Mesenchymal stem cell (in vitro differentiated cells and primary cell): ENCODE data around the gene EID3.
A peak's percentile ranks its signal among the peaks of the same experiment; 100 is the strongest.

Source experiments
- DNase-seq: peaks from one replicate; pipeline ENCODE4 v3.0.0-alpha.2; 2013
- H2AFZ ChIP-seq: one replicate; pipeline ENCODE4 v1.6.1; 2013; ENCODE audit warnings: low read depth, mild to moderate bottlenecking, control low read depth, inconsistent platforms, low read length, moderate library complexity
- H2AK5ac ChIP-seq: 2 replicates; pipeline ENCODE4 v1.6.1; 2013; ENCODE audit warnings: low read length, moderate library complexity, mild to moderate bottlenecking, inconsistent platforms; ENCODE audit not compliant: severe bottlenecking
- H2BK120ac ChIP-seq: one replicate; pipeline ENCODE4 v1.6.1; 2013; ENCODE audit warnings: low read depth, mild to moderate bottlenecking, inconsistent platforms, low read length, moderate library complexity
- H2BK12ac ChIP-seq, 2 experiments: one replicate each; pipeline ENCODE4 v1.6.1; 2013; ENCODE audit warnings: inconsistent platforms in 2 of 2, low read length in 2 of 2, mild to moderate bottlenecking in 2 of 2, moderate library complexity in 2 of 2, control low read depth in 1 of 2
- H2BK15ac ChIP-seq: one replicate; pipeline ENCODE4 v1.6.1; 2013; ENCODE audit warnings: mild to moderate bottlenecking, low read depth, inconsistent platforms; ENCODE audit not compliant: poor library complexity, severe bottlenecking
- H2BK5ac ChIP-seq: 2 replicates; pipeline ENCODE4 v1.6.1; 2013; ENCODE audit warnings: low read depth, mild to moderate bottlenecking, low read length, control low read depth, inconsistent platforms; ENCODE audit not compliant: poor library complexity, severe bottlenecking
- H3K14ac ChIP-seq, 2 experiments: one replicate each; pipeline ENCODE4 v1.6.1; 2013; ENCODE audit warnings: inconsistent platforms in 2 of 2, low read length in 2 of 2, control low read depth in 1 of 2, mild to moderate bottlenecking in 1 of 2, moderate library complexity in 1 of 2
- H3K18ac ChIP-seq, 2 experiments: one replicate each; pipeline ENCODE4 v1.6.1; 2013; ENCODE audit warnings: inconsistent platforms in 2 of 2, low read length in 2 of 2, control low read depth in 1 of 2, low read depth in 1 of 2, mild to moderate bottlenecking in 1 of 2
- H3K23ac ChIP-seq, 2 experiments: one replicate each; pipeline ENCODE4 v1.6.1; 2013; ENCODE audit warnings: inconsistent platforms in 2 of 2, low read length in 2 of 2, mild to moderate bottlenecking in 2 of 2, moderate library complexity in 2 of 2, control low read depth in 1 of 2
- H3K27ac ChIP-seq: 2 replicates; pipeline ENCODE4 v1.5.1; 2013; ENCODE audit warnings: mild to moderate bottlenecking, moderate library complexity, low read length, control low read depth, inconsistent platforms; ENCODE audit not compliant: poor library complexity, severe bottlenecking
- H3K27me3 ChIP-seq, 2 experiments: 2 replicates each; pipeline versions ENCODE4 v1.6.1 to v1.7.0; 2013; ENCODE audit warnings: low read length in 2 of 2, mild to moderate bottlenecking in 2 of 2, moderate library complexity in 2 of 2, control low read depth in 1 of 2, inconsistent platforms in 1 of 2; ENCODE audit not compliant: control insufficient read depth in 1 of 2, insufficient read depth in 1 of 2
- H3K36me3 ChIP-seq, 2 experiments: 2 replicates each; pipeline versions ENCODE4 v1.6.1 to v1.7.0; 2013; ENCODE audit warnings: low read length in 2 of 2, control low read depth in 1 of 2, inconsistent platforms in 1 of 2, low read depth in 1 of 2, mild to moderate bottlenecking in 1 of 2; ENCODE audit not compliant: insufficient read depth in 2 of 2, control insufficient read depth in 1 of 2
- H3K4ac ChIP-seq, 2 experiments: one replicate each; pipeline ENCODE4 v1.6.1; 2013; ENCODE audit warnings: inconsistent platforms in 2 of 2, low read length in 2 of 2, mild to moderate bottlenecking in 2 of 2, moderate library complexity in 2 of 2, control low read depth in 1 of 2, low read depth in 1 of 2
- H3K4me1 ChIP-seq: 2 replicates; pipeline ENCODE4 v1.6.1; 2013; ENCODE audit warnings: low read depth, low read length, control low read depth; ENCODE audit not compliant: control insufficient read depth, insufficient read depth
- H3K4me2 ChIP-seq: 2 replicates; pipeline ENCODE4 v1.6.1; 2013; ENCODE audit warnings: low read length, mild to moderate bottlenecking, inconsistent platforms; ENCODE audit not compliant: poor library complexity, severe bottlenecking
- H3K4me3 ChIP-seq, 2 experiments: 2 replicates each; pipeline versions ENCODE4 v1.5.1 to v1.7.0; 2013; ENCODE audit warnings: low read length in 2 of 2, mild to moderate bottlenecking in 2 of 2, control low read depth in 1 of 2, low read depth in 1 of 2; ENCODE audit not compliant: insufficient read depth in 1 of 2
- H3K79me1 ChIP-seq: replicated peaks from 2 replicates; pipeline ENCODE4 v1.6.1; 2013; ENCODE audit warnings: mild to moderate bottlenecking, control low read depth, low read length, inconsistent platforms; ENCODE audit not compliant: poor library complexity, severe bottlenecking
- H3K9ac ChIP-seq: 2 replicates; pipeline ENCODE4 v1.7.0; 2013; ENCODE audit warnings: mild to moderate bottlenecking, low read length, moderate library complexity
- H3K9me3 ChIP-seq: 2 replicates; pipeline ENCODE4 v1.7.0; 2013; ENCODE audit warnings: mild to moderate bottlenecking, low read length; ENCODE audit not compliant: control insufficient read depth
- H4K8ac ChIP-seq: one replicate; pipeline ENCODE4 v1.6.1; 2013; ENCODE audit warnings: inconsistent platforms, mild to moderate bottlenecking, low read length, moderate library complexity
- H4K91ac ChIP-seq: one replicate; pipeline ENCODE4 v1.6.1; 2013; ENCODE audit warnings: mild to moderate bottlenecking, low read length, inconsistent platforms
- WGBS: methylation state at CpG from one replicate; pipeline ENCODE4 v1.1.7; 2013; ENCODE audit warnings: mixed read lengths; 5-methylcytosine and 5-hydroxymethylcytosine counted together

The EID3 gene

GRCh38 chr12:104280111-104280510 lies 23.4 kb upstream of the EID3 start:
- peak overlapping the region; percentile 45 for H3K27ac ChIP-seq
- H2BK15ac ChIP-seq = no peak overlapping the region
- no peaks in the 10 kb centered on the region for H3K9me3 ChIP-seq
- H2AFZ ChIP-seq = no peak overlapping the region
- no peaks in the 10 kb centered on the region for H3K36me3 ChIP-seq
- peak overlapping the region; percentile 14 to 61 for H3K4ac ChIP-seq
- no peak for DNase-seq
- H3K9ac ChIP-seq = peak overlapping the region; percentile 71
- no peak overlapping the region for H2AK5ac ChIP-seq
- no peaks in the 10 kb centered on the region for H3K27me3 ChIP-seq
- no peak overlapping the region for H3K23ac ChIP-seq
- no CpG with 5 or more reads among the region's 1 CpG for WGBS
- no peak overlapping the region for H2BK120ac ChIP-seq
- H4K8ac ChIP-seq = no peak overlapping the region
- peak overlapping the region; percentile 13 to 94 for H3K18ac ChIP-seq
- H2BK5ac ChIP-seq = no peak overlapping the region
- H4K91ac ChIP-seq = peak overlapping the region; percentile 78
- H2BK12ac ChIP-seq = peak overlapping the region; percentile 23 to 82
- peaks cover 2% of the 10 kb centered on the region for H3K4me1 ChIP-seq
- H3K4me2 ChIP-seq = no peak overlapping the region
- no peaks in the 10 kb centered on the region for H3K79me1 ChIP-seq
- no peak overlapping the region for H3K14ac ChIP-seq
- H3K4me3 ChIP-seq = peak overlapping the region in 1 of 2 experiments; percentile 28

GRCh38 chr12:104280717-104281458 lies 22.7 kb upstream of the EID3 start:
- Histone ChIP-seq H3K27me3 (no peaks in the 10 kb centered on the region), H4K8ac (no peak overlapping the region), H3K9ac (peak overlapping the region; percentile 71), H3K23ac (no peak overlapping the region), H3K79me1 (no peaks in the 10 kb centered on the region), H3K18ac (peak overlapping the region in 1 of 2 experiments; percentile 94), H2BK5ac (no peak overlapping the region), H3K4me3 (peak overlapping the region in 1 of 2 experiments; percentile 28), H3K36me3 (no peaks in the 10 kb centered on the region), H2BK15ac (no peak overlapping the region), H3K4me2 (no peak overlapping the region), H3K14ac (no peak overlapping the region), H4K91ac (no peak overlapping the region), H3K9me3 (no peaks in the 10 kb centered on the region), H2BK12ac (no peak overlapping the region), H3K27ac (peak overlapping the region; percentile 45), H2BK120ac (no peak overlapping the region), H3K4me1 (peaks cover 4% of the 10 kb centered on the region), H2AFZ (no peak overlapping the region), H3K4ac (no peak overlapping the region), H2AK5ac (no peak overlapping the region)
- 60% methylated on average over 4 of the region's 4 CpGs for WGBS
- peak; percentile 97 for DNase-seq

DNA sequence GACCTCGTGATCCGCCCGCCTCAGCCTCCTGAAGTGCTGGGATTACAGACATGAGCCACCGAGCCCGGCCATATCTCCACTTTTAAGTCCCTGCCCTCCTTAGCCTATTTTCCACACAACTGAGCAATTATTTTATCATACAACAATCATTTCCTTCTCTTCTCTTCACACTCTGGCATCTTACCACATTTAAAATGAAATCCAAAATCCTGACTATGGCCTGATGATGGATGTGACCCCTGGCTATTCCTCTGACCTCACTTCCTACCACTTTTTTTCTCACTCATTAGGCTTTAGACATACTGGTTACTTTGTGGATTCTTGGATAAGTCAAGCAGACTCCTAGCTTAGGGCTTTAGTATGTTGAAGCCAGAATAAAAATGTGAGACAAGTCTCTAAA lies 21.9 kb upstream of the EID3 start:
- no peak overlapping the region for H2BK15ac ChIP-seq
- H3K9me3 ChIP-seq = no peaks in the 10 kb centered on the region
- H2BK120ac ChIP-seq = no peak overlapping the region
- H3K18ac ChIP-seq = no peak overlapping the region
- no peaks in the 10 kb centered on the region for H3K27me3 ChIP-seq
- H3K23ac ChIP-seq = no peak overlapping the region
- peak overlapping the region; percentile 12 for H3K9ac ChIP-seq
- H2BK5ac ChIP-seq = no peak overlapping the region
- no peaks in the 10 kb centered on the region for H3K36me3 ChIP-seq
- H4K91ac ChIP-seq = no peak overlapping the region
- H4K8ac ChIP-seq = no peak overlapping the region
- no peak overlapping the region for H3K4me2 ChIP-seq
- no peak overlapping the region for H3K4ac ChIP-seq
- no peak overlapping the region for H3K14ac ChIP-seq
- H2AK5ac ChIP-seq = no peak overlapping the region
- no peak overlapping the region for H3K4me3 ChIP-seq
- 62% methylated on average over 5 of the region's 5 CpGs for WGBS
- H3K27ac ChIP-seq = no peak overlapping the region
- peaks cover 3% of the 10 kb centered on the region for H3K4me1 ChIP-seq
- no peaks in the 10 kb centered on the region for H3K79me1 ChIP-seq
- peak; percentile 37 for DNase-seq
- H2BK12ac ChIP-seq = peak overlapping the region in 1 of 2 experiments; percentile 38
- H2AFZ ChIP-seq = no peak overlapping the region

- Histone ChIP-seq H3K14ac (no peak overlapping the region), H3K27me3 (no peaks in the 10 kb centered on the region), H3K4me3 (no peak overlapping the region), H4K91ac (no peak overlapping the region), H2AK5ac (peak overlapping the region; percentile 35), H2BK120ac (no peak overlapping the region), H4K8ac (no peak overlapping the region), H3K4ac (peak overlapping the region in 1 of 2 experiments; percentile 7), H3K27ac (no peak overlapping the region), H2BK15ac (no peak overlapping the region), H3K23ac (no peak overlapping the region), H3K18ac (peak overlapping the region in 1 of 2 experiments; percentile 38), H3K36me3 (no peaks in the 10 kb centered on the region), H3K4me2 (no peak overlapping the region), H2BK5ac (no peak overlapping the region), H2AFZ (no peak overlapping the region), H3K9ac (peak overlapping the region; percentile 12), H3K4me1 (peaks cover 3% of the 10 kb centered on the region), H3K79me1 (no peaks in the 10 kb centered on the region), H2BK12ac (no peak overlapping the region), H3K9me3 (no peaks in the 10 kb centered on the region)
- DNase-seq = peak; percentile 45
These were observed 21.4 kb upstream of the EID3 start for GRCh38 chr12:104282109-104282508.
